Breast epithelium (tissue), 4 donors: Measurements from ENCODE around the gene CCDC66. TPM values are rescaled to one million over a fixed set of nuclear protein-coding genes. Genes with fewer than 3 reads are reported as not detected.
"Not testable (repeated sequence)": the region's sequence is repeated elsewhere in the genome, so short reads cannot be mapped to it uniquely, and the experiment has no call there.

Experiments
- DNase-seq, 2 donors: peaks; one replicate each; pipeline ENCODE4 v3.0.0-alpha.2; 2019; ENCODE audit warnings: low spot score in 2 of 2
- H3K27ac ChIP-seq, 2 donors: fragments of 200-600 bp; sonication (generic) in 1 of 2; one replicate each; pipeline ENCODE4 v1.5.1; 2016 to 2019; ENCODE audit warnings: mild to moderate bottlenecking in 1 of 2
- H3K27me3 ChIP-seq, 2 donors: fragments of 200-600 bp; sonication (generic) in 1 of 2; one replicate each; pipeline versions ENCODE4 v1.5.1 to v1.6.0; 2017 to 2019; ENCODE audit warnings: control low read depth in 1 of 2, mild to moderate bottlenecking in 1 of 2
- H3K36me3 ChIP-seq: fragments of 200-600 bp; one replicate; pipeline ENCODE4 v1.5.1; 2019
- H3K4me1 ChIP-seq, 2 donors: fragments of 200-600 bp; sonication (generic); one replicate each; pipeline ENCODE4 v1.5.1; 2016 to 2019; ENCODE audit warnings: control low read depth in 1 of 2
- H3K4me3 ChIP-seq, 3 donors: fragments of 200-600 bp; sonication (generic); 1 replicate in 2 of 3; 2 replicates in 1 of 3; pipeline ENCODE4 v1.5.1; 2016 to 2019; ENCODE audit warnings: mild to moderate bottlenecking in 3 of 3, moderate library complexity in 2 of 3
- H3K9me3 ChIP-seq, 2 donors: fragments of 200-600 bp; sonication (generic) in 1 of 2; one replicate each; pipeline ENCODE4 v1.5.1; 2016 to 2019; ENCODE audit warnings: control low read depth in 1 of 2
- CTCF ChIP-seq, 3 donors: fragments of 450-650 bp; IDR thresholded peaks; one replicate each; pipeline ENCODE4 v1.5.1; 2016 to 2017; ENCODE audit warnings: antibody characterized with exemption in 3 of 3, mild to moderate bottlenecking in 3 of 3, moderate library complexity in 3 of 3
- POLR2A ChIP-seq: fragments of 450-650 bp; IDR thresholded peaks from one replicate; pipeline ENCODE4 v1.6.1; 2016; ENCODE audit warnings: antibody characterized with exemption, mild to moderate bottlenecking, moderate library complexity
- POLR2AphosphoS5 ChIP-seq, 3 donors: sonication (generic); formaldehyde crosslinking; IDR thresholded peaks; one replicate each; pipeline ENCODE4 v1.6.1; 2017; ENCODE audit warnings: antibody characterized with exemption in 3 of 3
- intact Hi-C: fragments of 100-400 bp; cut with DNase I; formaldehyde crosslinking; loops from one replicate; pipeline ENCODE4 v1.15.1; 2023; ENCODE audit warnings: low total_unique reads
- total RNA-seq, 3 donors: library from RNA; depleted of rRNA; stranded (reverse); fragments of >200 nt; gene quantifications; one replicate each; pipeline ENCODE4 v1.1.0, GENCODE V29; 2016

CCDC66 gene
- total RNA-seq, 3 donors from 2014 or later: 34.6 to 67.0 (median 50.8) TPM

- TF ChIP-seq POLR2AphosphoS5 (IDR thresholded peaks at IDR 0.05) (no peak), POLR2A (no peak), CTCF (IDR thresholded peaks at IDR 0.05) (no peak)
- intact Hi-C loops: no loop called here
These were observed 9.5 kb upstream of the CCDC66 start for GRCh38 chr3:56547486-56547885.

GRCh38 chr3:56557831-56558170 lies 826 bp downstream of the CCDC66 start:
- H3K4me1 ChIP-seq: no peaks in the 10 kb centered on the region
- peak overlapping the region; percentile 92 to 94 for H3K27ac ChIP-seq
- no peaks in the 10 kb centered on the region for H3K36me3 ChIP-seq
- H3K9me3 ChIP-seq: no peaks in the 10 kb centered on the region
- H3K4me3 ChIP-seq: peak overlapping the region; percentile 71 to 81 (median 72)
- no peaks in the 10 kb centered on the region for H3K27me3 ChIP-seq
- no peak for DNase-seq
- intact Hi-C loops: no loop called here
- TF ChIP-seq CTCF (IDR thresholded peaks at IDR 0.05) (peak in 1 of 3 donors; percentile 6), POLR2A (no peak)

More at GRCh38 chr3:56547486-56547885, 9.5 kb upstream of the CCDC66 start:
- no peak overlapping the region for H3K27ac ChIP-seq
- H3K4me1 ChIP-seq: no peaks in the 10 kb centered on the region
- no peaks in the 10 kb centered on the region for H3K9me3 ChIP-seq
- H3K4me3 ChIP-seq: no peak overlapping the region
- no peaks in the 10 kb centered on the region for H3K27me3 ChIP-seq
- DNase-seq: no peak
- no peaks in the 10 kb centered on the region for H3K36me3 ChIP-seq

- no peaks in the 10 kb centered on the region for H3K9me3 ChIP-seq
- no peak for DNase-seq
- no peak overlapping the region for H3K4me3 ChIP-seq
- no peak overlapping the region for H3K27ac ChIP-seq
- H3K27me3 ChIP-seq: no peaks in the 10 kb centered on the region
- intact Hi-C loops: no loop called here
- H3K4me1 ChIP-seq: no peaks in the 10 kb centered on the region
- no peak for TF ChIP-seq CTCF (IDR thresholded peaks at IDR 0.05)
- no peak for TF ChIP-seq POLR2A
- no peak for TF ChIP-seq POLR2AphosphoS5 (IDR thresholded peaks at IDR 0.05)
- no peaks in the 10 kb centered on the region for H3K36me3 ChIP-seq
These were observed 16.5 kb downstream of the CCDC66 start for GRCh38 chr3:56573501-56573900.

GRCh38 chr3:56581941-56582340 lies 25.0 kb downstream of the CCDC66 start:
- H3K4me1 ChIP-seq, H3K9me3 ChIP-seq, DNase-seq, H3K4me3 ChIP-seq, H3K27ac ChIP-seq, intact Hi-C loops, H3K36me3 ChIP-seq, H3K27me3 ChIP-seq: not testable (repeated sequence)

- intact Hi-C loops, H3K36me3 ChIP-seq: not testable (repeated sequence)
These were observed 27.3 kb downstream of the CCDC66 start for GRCh38 chr3:56584275-56584674.

GRCh38 chr3:56590814-56591213 lies 33.8 kb downstream of the CCDC66 start:
- Histone ChIP-seq H3K9me3 (no peaks in the 10 kb centered on the region), H3K4me1 (no peaks in the 10 kb centered on the region), H3K27ac (no peak overlapping the region), H3K4me3 (no peak overlapping the region), H3K27me3 (no peaks in the 10 kb centered on the region), H3K36me3 (no peaks in the 10 kb centered on the region)
- no peak for DNase-seq
- intact Hi-C loops: no loop called here
- TF ChIP-seq POLR2A (no peak), CTCF (IDR thresholded peaks at IDR 0.05) (no peak)

More at GRCh38 chr3:56584275-56584674, 27.3 kb downstream of the CCDC66 start:
- H3K9me3 ChIP-seq, H3K4me3 ChIP-seq, DNase-seq, H3K27me3 ChIP-seq, H3K27ac ChIP-seq, H3K4me1 ChIP-seq: not testable (repeated sequence)
